HepG2 (cell line): ENCODE results near the gene HSP90AA1.

Experiments used
- ZSCAN12 ChIP-seq: sonication (generic); formaldehyde crosslinking; IDR thresholded peaks from 2 replicates; pipeline ENCODE4 v1.9.0; 2021; ENCODE audit warnings: mild to moderate bottlenecking, missing genetic modification reagents
- TF ChIP-seq, protein P1 (sequence below): IDR thresholded peaks from 2 replicates; pipeline ENCODE4 v1.6.1; 2016

GRCh38 chr14:102094101-102094500 lies 7.3 kb upstream of the HSP90AA1 start:
- TF ChIP-seq, protein P1, sequence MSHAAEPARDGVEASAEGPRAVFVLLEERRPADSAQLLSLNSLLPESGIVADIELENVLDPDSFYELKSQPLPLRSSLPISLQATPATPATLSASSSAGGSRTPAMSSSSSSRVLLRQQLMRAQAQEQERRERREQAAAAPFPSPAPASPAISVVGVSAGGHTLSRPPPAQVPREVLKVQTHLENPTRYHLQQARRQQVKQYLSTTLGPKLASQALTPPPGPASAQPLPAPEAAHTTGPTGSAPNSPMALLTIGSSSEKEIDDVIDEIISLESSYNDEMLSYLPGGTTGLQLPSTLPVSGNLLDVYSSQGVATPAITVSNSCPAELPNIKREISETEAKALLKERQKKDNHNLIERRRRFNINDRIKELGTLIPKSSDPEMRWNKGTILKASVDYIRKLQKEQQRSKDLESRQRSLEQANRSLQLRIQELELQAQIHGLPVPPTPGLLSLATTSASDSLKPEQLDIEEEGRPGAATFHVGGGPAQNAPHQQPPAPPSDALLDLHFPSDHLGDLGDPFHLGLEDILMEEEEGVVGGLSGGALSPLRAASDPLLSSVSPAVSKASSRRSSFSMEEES (CRISPR knock-in tag) = no peak
- no peak for TF ChIP-seq ZSCAN12 (CRISPR knock-in tag)
